ENCODE results near the gene SH3RF3.

GRCh38 chr2:109134741-109135358, 5.8 kb downstream of the SH3RF3 start:
- TF ChIP-seq POLR2AphosphoS5 (IDR thresholded peaks at IDR 0.05; ENCODE audit: low read depth, low read length): no peak
- TF ChIP-seq SIN3A (IDR thresholded peaks at IDR 0.05; ENCODE audit: borderline replicate concordance, insufficient read depth, low read length): no peak
- TF ChIP-seq TAF1 (IDR thresholded peaks at IDR 0.05; ENCODE audit: borderline replicate concordance, insufficient read depth, low read length): no peak
- TF ChIP-seq REST (IDR thresholded peaks at IDR 0.05; ENCODE audit: insufficient read depth in 1 of 2, low read depth in 2 of 2, low read length in 2 of 2): no peak
- no peak for TF ChIP-seq FOXP2 (optimal IDR thresholded peaks at IDR 0.05; ENCODE audit: borderline replicate concordance, extremely low read depth, extremely low read length, insufficient read depth)
